Stimulated activated CD4-positive, alpha-beta T cell treated with anti-CD3 and anti-CD28 coated beads, Interleukin-12 subunit alpha, Interleukin-12 subunit beta, amount 100 ng/mL, for 48 hours (primary cell): ENCODE results near the gene RGS14.
A peak's percentile ranks its signal among the peaks of the same experiment; 100 is the strongest.
"Not testable (repeated sequence)": the region's sequence is repeated elsewhere in the genome, so short reads cannot be mapped to it uniquely, and the experiment has no call there.

Source experiments
- DNase-seq, 3 donors: peaks; one replicate each; pipeline ENCODE4 v3.0.0-alpha.2; 2020; ENCODE audit warnings: low read depth in 2 of 3, low spot score in 1 of 3

RGS14 gene

GRCh38 chr5:177327539-177328522 is 29.9 kb upstream of the RGS14 start:
- DNase-seq, result no peak

- DNase-seq, result no peak
Observed at GRCh38 chr5:177328545-177329231, 29.0 kb upstream of the RGS14 start.

- DNase-seq, result no peak
Observed at GRCh38 chr5:177329883-177330282, 27.8 kb upstream of the RGS14 start.

GRCh38 chr5:177330991-177331842 is 26.5 kb upstream of the RGS14 start:
- DNase-seq, result no peak

GRCh38 chr5:177332031-177332895 is 25.5 kb upstream of the RGS14 start:
- DNase-seq, result no peak

- DNase-seq, result no peak
Observed at GRCh38 chr5:177332896-177333260, 24.8 kb upstream of the RGS14 start.

- no peak for DNase-seq
Observed at GRCh38 chr5:177333420-177334154, 24.1 kb upstream of the RGS14 start.

GRCh38 chr5:177334155-177334551 is 23.6 kb upstream of the RGS14 start:
- no peak for DNase-seq

GRCh38 chr5:177334781-177335700 is 22.7 kb upstream of the RGS14 start:
- no peak for DNase-seq

- DNase-seq, result no peak
Observed at GRCh38 chr5:177335701-177336065, 22.0 kb upstream of the RGS14 start.

GRCh38 chr5:177336112-177336511 is 21.6 kb upstream of the RGS14 start:
- peak in 1 of 3 donors; percentile 20 for DNase-seq

GRCh38 chr5:177336603-177337494 is 20.9 kb upstream of the RGS14 start:
- no peak for DNase-seq

GRCh38 chr5:177338251-177339106 is 19.2 kb upstream of the RGS14 start:
- DNase-seq, result no peak

- no peak for DNase-seq
Observed at GRCh38 chr5:177339107-177339638, 18.6 kb upstream of the RGS14 start.

GRCh38 chr5:177343000-177343399 is 14.7 kb upstream of the RGS14 start:
- not testable (repeated sequence) for DNase-seq

- DNase-seq, result no peak
Observed at GRCh38 chr5:177343777-177344176, 13.9 kb upstream of the RGS14 start.

GRCh38 chr5:177344891-177345290 is 12.8 kb upstream of the RGS14 start:
- no peak for DNase-seq
